GM21717 (cell line): ENCODE data around the gene C1orf21.

ENCODE experiments used
- ATAC-seq: cut with Tn5 transposase; IDR thresholded peaks from one replicate; pipeline ENCODE4 v1.9.1; 2021; ENCODE audit warnings: mild to moderate bottlenecking, moderate library complexity; ENCODE audit not compliant: unreplicated experiment

C1orf21 gene

GRCh38 chr1:184409011-184409410 is 22.2 kb downstream of the C1orf21 start:
- ATAC-seq = no peak

DNA sequence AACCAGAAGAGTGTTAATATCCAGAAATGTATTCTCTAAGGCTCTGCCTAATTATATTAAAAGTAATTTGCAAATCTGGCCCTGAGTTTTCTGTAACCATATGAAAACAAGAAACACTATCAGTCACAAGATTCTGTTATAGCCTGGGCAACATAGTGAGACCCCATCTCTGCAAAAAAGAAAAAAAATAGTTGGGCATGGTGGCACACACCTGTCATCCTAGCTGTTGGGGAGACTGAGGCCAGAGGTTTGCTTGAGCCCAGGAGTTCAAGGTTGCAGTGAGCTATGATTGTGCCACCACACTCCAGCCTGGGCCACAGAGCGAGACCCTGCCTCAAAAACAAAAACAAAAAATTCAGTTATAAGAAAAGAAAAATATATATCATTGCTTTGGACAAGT is 25.6 kb downstream of the C1orf21 start:
- no peak for ATAC-seq

DNA sequence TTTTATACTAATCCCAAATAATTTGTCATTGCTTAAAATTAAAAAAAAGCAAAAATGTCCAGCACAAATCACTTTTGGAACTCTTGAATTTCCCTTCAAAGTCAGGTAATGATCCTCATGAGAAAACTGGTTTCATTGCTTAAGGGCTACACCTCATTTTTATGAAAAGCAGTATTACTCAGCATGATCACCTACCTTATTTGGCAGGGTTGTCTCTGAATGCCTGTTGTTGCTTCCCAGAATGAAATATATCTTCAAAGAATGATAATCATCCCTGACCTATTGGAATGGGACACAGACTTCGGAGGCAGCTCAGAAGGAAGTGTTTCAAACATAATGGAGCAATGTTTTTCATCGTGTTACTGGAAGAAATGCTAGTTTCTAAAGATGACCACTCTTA is 29.7 kb downstream of the C1orf21 start:
- ATAC-seq = no peak

DNA sequence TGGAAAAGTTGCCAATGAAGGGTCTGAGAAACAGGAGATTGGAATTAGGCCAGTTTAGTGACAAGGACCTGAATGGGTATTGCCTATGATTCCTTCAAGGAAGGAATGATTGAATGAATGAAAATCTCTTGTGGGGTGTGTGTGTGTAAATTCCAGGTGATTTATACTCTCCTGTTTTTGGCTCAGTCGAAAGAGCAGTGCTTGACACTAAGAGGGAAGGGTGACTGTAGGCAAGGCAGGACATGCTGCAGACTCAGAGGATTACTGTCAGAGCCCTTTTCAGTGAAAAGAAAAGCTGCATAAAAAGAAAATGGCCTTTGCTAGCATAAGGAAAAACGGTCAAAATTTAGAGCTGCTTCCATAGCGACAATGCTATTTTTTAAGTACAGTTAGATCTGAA is 30.1 kb downstream of the C1orf21 start:
- ATAC-seq = no peak

DNA sequence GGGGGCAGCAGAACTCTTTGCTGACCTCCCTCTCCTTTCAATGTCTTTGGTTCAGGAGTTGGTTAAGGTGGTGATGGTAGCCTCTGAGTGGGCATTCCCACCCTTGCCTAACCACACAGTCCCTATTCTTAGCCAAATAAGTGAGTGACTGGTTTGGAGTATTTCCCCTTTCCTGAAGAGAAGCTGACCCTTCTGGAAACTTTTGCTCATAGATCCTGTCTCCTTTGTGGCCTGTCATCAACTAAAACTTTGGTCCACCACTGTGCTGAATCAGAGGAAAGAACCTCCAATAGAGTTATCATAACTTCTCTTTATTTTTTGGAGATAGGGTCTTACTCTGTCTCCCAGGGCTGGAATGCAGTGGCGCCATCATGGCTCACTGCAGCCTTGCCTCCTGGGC is 31.1 kb downstream of the C1orf21 start:
- no peak for ATAC-seq

- no peak for ATAC-seq
These were observed 32.0 kb downstream of the C1orf21 start for GRCh38 chr1:184418652-184419349.

GRCh38 chr1:184419350-184420161 is 32.7 kb downstream of the C1orf21 start:
- ATAC-seq = no peak

DNA sequence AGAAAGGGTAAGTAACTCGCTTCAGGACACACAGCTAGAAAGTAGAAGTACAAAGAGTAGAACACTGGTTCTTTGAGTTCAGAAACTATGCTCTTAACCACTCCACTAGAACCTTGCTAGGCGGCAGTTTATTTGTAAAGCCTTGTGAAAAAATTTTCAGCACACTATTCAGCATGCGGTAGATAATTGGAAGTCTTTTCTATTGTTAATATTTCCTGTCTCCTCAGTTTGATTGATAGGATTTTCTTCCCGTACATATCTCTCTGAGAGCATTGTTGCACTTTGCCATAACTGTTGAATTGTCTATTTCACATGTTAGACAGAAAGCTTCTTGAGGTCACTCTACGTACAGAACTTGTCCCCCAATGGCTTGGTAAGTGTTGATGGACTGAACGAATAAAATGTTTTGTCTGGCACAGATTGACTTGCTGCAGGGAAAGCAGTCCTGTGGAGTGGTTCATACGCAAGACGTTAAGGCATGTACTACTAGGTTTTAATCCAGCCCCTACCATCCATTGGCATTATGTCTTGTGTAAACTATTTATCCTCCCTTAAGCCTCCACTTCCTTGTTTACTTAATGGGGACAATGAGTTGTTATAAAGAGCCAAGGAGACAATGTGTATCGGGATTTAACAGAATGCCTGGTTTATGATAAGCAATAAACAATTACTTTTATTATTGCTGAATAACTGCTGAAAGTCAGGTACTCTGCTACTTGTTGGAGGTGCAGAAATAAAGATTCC is 35.8 kb downstream of the C1orf21 start:
- no peak for ATAC-seq

DNA sequence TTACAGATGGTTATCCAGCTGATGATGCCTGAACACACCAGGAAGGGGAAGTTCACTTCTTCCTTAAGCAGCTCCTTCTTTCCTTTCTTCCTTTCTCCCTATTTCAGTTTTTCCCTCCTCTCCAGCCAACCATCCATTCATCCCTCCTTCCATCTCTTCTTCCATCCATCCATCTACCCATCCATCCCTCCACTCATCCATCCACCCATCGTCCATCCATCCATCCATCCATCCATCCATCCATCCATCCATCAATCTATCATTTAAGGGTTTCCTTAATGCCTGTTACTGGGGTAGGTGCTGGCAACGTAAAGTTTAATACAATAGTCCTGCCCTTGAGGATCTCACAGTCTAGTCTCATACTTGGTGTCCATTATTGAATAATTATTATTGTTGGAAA is 36.8 kb downstream of the C1orf21 start:
- ATAC-seq = no peak

- ATAC-seq = no peak
These were observed 37.3 kb downstream of the C1orf21 start for GRCh38 chr1:184424157-184424556.

GRCh38 chr1:184424945-184425344 is 38.1 kb downstream of the C1orf21 start:
- no peak for ATAC-seq

- no peak for ATAC-seq
These were observed 38.8 kb downstream of the C1orf21 start for GRCh38 chr1:184425449-184426277.

GRCh38 chr1:184426278-184426674 is 39.4 kb downstream of the C1orf21 start:
- no peak for ATAC-seq

GRCh38 chr1:184427722-184428121 is 40.9 kb downstream of the C1orf21 start:
- no peak for ATAC-seq

- no peak for ATAC-seq
These were observed 41.8 kb downstream of the C1orf21 start for GRCh38 chr1:184428604-184429003.

- no peak for ATAC-seq
These were observed 42.5 kb downstream of the C1orf21 start for GRCh38 chr1:184429335-184429734.

DNA sequence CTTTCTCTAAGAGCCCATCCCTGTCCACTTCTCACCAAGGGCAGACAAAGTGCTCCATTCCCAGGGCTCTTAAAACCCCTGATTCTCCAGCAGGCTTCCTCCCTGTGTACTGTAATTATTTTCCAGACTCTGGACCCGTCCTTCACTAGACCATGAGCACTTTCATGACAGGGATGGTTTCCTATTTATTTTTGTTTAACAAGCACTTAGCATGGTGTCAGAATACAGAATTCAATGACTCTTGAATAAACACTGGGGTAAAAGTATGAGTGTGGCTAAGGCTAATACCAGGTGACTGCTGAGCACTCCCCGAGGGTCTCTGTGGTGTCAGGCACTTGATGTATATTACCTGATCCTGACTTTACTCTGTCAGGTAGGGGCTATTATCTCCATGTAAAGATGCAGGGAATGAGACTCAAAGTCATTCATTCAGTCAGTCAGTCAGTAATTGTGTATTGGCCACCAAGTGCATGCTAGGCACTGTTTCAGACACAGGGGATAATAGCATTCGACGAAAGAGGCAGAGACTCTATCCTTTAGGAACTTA is 47.2 kb downstream of the C1orf21 start:
- ATAC-seq = no peak

DNA sequence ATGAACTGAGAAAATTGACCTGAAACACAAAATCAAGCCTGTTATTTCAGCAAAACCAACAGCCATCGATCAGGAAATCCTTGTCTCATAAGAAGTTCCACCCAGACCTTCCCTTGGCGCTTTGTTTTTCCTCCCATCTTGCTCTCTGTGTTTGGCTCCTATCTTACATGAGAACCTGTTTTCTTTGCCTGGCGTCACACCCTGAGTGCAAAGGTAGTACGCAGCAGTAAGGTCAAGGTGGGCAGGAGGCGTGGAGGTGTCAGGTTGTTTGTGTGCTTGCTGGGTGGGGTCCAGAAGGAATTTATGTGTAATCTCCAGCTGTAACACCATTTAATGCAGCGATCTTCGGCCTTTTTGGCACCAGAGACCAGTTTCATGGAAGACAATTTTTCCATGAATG is 50.5 kb downstream of the C1orf21 start:
- no peak for ATAC-seq

DNA sequence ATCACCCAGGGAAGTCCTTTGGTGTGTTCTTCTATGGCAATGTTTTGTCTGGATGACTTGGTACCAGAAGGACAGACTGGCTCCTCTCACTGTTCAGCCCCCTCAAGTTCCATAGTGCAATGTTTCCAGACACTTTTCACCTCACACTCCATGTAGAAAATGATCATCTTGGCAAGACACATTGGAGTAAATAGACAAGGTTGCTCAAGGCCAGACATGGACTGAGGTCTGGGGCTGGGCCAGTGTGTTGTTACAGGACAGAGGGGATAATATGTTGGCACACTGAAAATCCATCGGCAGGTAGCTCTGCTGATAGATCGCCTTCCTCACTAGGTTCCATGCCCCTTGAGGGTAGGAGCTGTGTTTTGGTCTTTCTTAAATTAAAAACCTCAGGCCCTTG is 51.5 kb downstream of the C1orf21 start:
- no peak for ATAC-seq

GRCh38 chr1:184442260-184442659 is 55.4 kb downstream of the C1orf21 start:
- ATAC-seq = no peak

GRCh38 chr1:184443201-184443600 is 56.4 kb downstream of the C1orf21 start:
- ATAC-seq = no peak
